HepG2 (cell line): Measurements from ENCODE around the gene NRL. TPM values are rescaled to one million over a fixed set of nuclear protein-coding genes. Genes with fewer than 3 reads are reported as not detected.
A peak's percentile ranks its signal among the peaks of the same experiment; 100 is the strongest.

Experiments used
- AGO1 ChIP-seq: fragments of 200-400 bp; formaldehyde crosslinking; IDR thresholded peaks from 2 replicates; pipeline ENCODE4 v1.6.1; 2017; ENCODE audit warnings: mild to moderate bottlenecking, low read depth, low read length, moderate library complexity; ENCODE audit not compliant: poor library complexity, severe bottlenecking
- ATF5 ChIP-seq: sonication (generic); formaldehyde crosslinking; IDR thresholded peaks from 2 replicates; pipeline ENCODE4 v1.4.0; 2020; ENCODE audit warnings: mild to moderate bottlenecking, low read depth, missing genetic modification reagents
- DNMT3B ChIP-seq: conservative IDR thresholded peaks from 2 replicates; pipeline ENCODE4 v1.6.1; 2016; ENCODE audit warnings: missing biosample characterization, control low read depth
- ELF3 ChIP-seq: IDR thresholded peaks from 2 replicates; pipeline ENCODE4 v1.6.1; 2016; ENCODE audit warnings: missing genetic modification reagents, missing compliant biosample characterization
- HDAC1 ChIP-seq: sonication (generic); formaldehyde crosslinking; IDR thresholded peaks from 2 replicates; pipeline ENCODE4 v1.5.1; 2020; ENCODE audit warnings: mild to moderate bottlenecking, missing genetic modification reagents
- HNRNPK ChIP-seq: fragments of 200-400 bp; formaldehyde crosslinking; IDR thresholded peaks from 2 replicates; pipeline ENCODE4 v1.6.1; 2018; ENCODE audit warnings: low read length, low read depth, moderate library complexity, mild to moderate bottlenecking; ENCODE audit not compliant: poor library complexity, severe bottlenecking
- MATR3 ChIP-seq: sonication (generic); formaldehyde crosslinking; IDR thresholded peaks from 2 replicates; pipeline ENCODE4 v1.4.0; 2020; ENCODE audit warnings: missing genetic modification reagents
- MYNN ChIP-seq: sonication (generic); formaldehyde crosslinking; IDR thresholded peaks from 2 replicates; pipeline ENCODE4 v1.4.0; 2020; ENCODE audit warnings: mild to moderate bottlenecking, low read depth, missing genetic modification reagents
- NFYB ChIP-seq: sonication (generic); formaldehyde crosslinking; IDR thresholded peaks from 2 replicates; pipeline ENCODE4 v1.4.0; 2020; ENCODE audit warnings: missing genetic modification reagents
- PAWR ChIP-seq: sonication (generic); formaldehyde crosslinking; IDR thresholded peaks from 2 replicates; pipeline ENCODE4 v1.4.0; 2020; ENCODE audit warnings: missing genetic modification reagents, mild to moderate bottlenecking, borderline replicate concordance
- RAD21 ChIP-seq: fragments of 450-650 bp; formaldehyde crosslinking; IDR thresholded peaks from 2 replicates; pipeline ENCODE4 v1.5.0; 2020; ENCODE audit warnings: mild to moderate bottlenecking
- RFXANK ChIP-seq: IDR thresholded peaks from 2 replicates; pipeline ENCODE4 v1.6.1; 2016
- SPEN ChIP-seq: sonication (generic); formaldehyde crosslinking; IDR thresholded peaks from 2 replicates; pipeline ENCODE4 v1.5.1; 2020; ENCODE audit warnings: low read depth, mild to moderate bottlenecking, missing genetic modification reagents
- SSRP1 ChIP-seq: IDR thresholded peaks from 2 replicates; pipeline ENCODE4 v1.6.1; 2016; ENCODE audit warnings: control low read depth
- TBX2 ChIP-seq: sonication (generic); formaldehyde crosslinking; IDR thresholded peaks from 2 replicates; pipeline ENCODE4 v1.5.0; 2020; ENCODE audit warnings: missing genetic modification reagents, mild to moderate bottlenecking, borderline replicate concordance
- ZBTB20 ChIP-seq: sonication (generic); formaldehyde crosslinking; IDR thresholded peaks from 2 replicates; pipeline ENCODE4 v1.8.1; 2023; ENCODE audit warnings: missing genetic modification reagents, low read depth, mild to moderate bottlenecking, borderline replicate concordance
- ZBTB4 ChIP-seq: sonication (generic); formaldehyde crosslinking; IDR thresholded peaks from 2 replicates; pipeline ENCODE4 v1.4.0; 2020; ENCODE audit warnings: missing genetic modification reagents, mild to moderate bottlenecking, borderline replicate concordance
- ZNF784 ChIP-seq: sonication (generic); formaldehyde crosslinking; IDR thresholded peaks from 2 replicates; pipeline ENCODE4 v1.5.1; 2020; ENCODE audit warnings: missing genetic modification reagents, mild to moderate bottlenecking, borderline replicate concordance
- ZNF790 ChIP-seq: sonication (generic); formaldehyde crosslinking; IDR thresholded peaks from 2 replicates; pipeline ENCODE4 v1.8.0; 2022; ENCODE audit warnings: missing genetic modification reagents, mild to moderate bottlenecking, borderline replicate concordance
- polyA plus RNA-seq, 8 experiments: library from polyadenylated mRNA; depleted of rRNA in 3 of 8; stranded (reverse) in 7 of 8; unstranded in 1 of 8; fragments of >200 nt; fragmentation: Illumina TruSeq in 4 of 8; extraction: Trizol in 4 of 8; gene quantifications; 2 replicates each; pipeline versions ENCODE4 v1.2.1 to v1.2.3, GENCODE V29; 2011 to 2016; ENCODE audit warnings: low read depth in 4 of 8, missing spikeins in 1 of 8, mixed read lengths in 1 of 8; ENCODE audit not compliant: insufficient read depth in 1 of 8
- total RNA-seq, 5 experiments: library from RNA; depleted of rRNA; stranded (reverse); fragments of >200 nt; fragmentation: Illumina TruSeq; extraction: Trizol; gene quantifications; 2 replicates each; pipeline ENCODE4 v1.2.3, GENCODE V29; 2016; ENCODE audit warnings: low read depth in 1 of 5
- TF ChIP-seq, protein P1 (sequence below): sonication (generic); formaldehyde crosslinking; IDR thresholded peaks from 2 replicates; pipeline ENCODE4 v1.8.0; 2022; ENCODE audit warnings: low read depth, missing genetic modification reagents

NRL gene
- total and polyA plus RNA-seq, 2 of the 13 experiments (the other 11 are each of a cell fraction or from before 2014, with no cell fraction given) = 2.5 to 4.7 TPM

- TF ChIP-seq ZBTB4 = peak; percentile 82
- peak; percentile 54; the same call in 1 of the 2 replicates for TF ChIP-seq ELF3 (CRISPR knock-in tag)
- TF ChIP-seq PAWR (CRISPR knock-in tag) = no peak
- TF ChIP-seq SSRP1 = peak; percentile 65; the same call in 1 of the 2 replicates
- no peak for TF ChIP-seq HNRNPK
- peak; percentile 49 for TF ChIP-seq SPEN (CRISPR knock-in tag)
- peak; percentile 33; the same call in 1 of the 2 replicates for TF ChIP-seq ZNF784 (CRISPR knock-in tag)
- no peak; the same call in none of the 2 replicates for TF ChIP-seq HDAC1 (CRISPR knock-in tag)
- peak; percentile 59; the same call in 1 of the 2 replicates for TF ChIP-seq MATR3 (CRISPR knock-in tag)
- TF ChIP-seq ZBTB20 = peak; percentile 84; the same call in 1 of the 2 replicates
- TF ChIP-seq DNMT3B (CRISPR knock-in tag) = peak; percentile 88; the same call in 1 of the 2 replicates
- peak; percentile 99 for TF ChIP-seq ZNF790 (CRISPR knock-in tag)
- peak; percentile 86 for TF ChIP-seq TBX2 (CRISPR knock-in tag)
- peak; percentile 36; the same call in 1 of the 2 replicates for TF ChIP-seq NFYB
- no peak for TF ChIP-seq RFXANK (CRISPR knock-in tag)
- TF ChIP-seq, protein P1, sequence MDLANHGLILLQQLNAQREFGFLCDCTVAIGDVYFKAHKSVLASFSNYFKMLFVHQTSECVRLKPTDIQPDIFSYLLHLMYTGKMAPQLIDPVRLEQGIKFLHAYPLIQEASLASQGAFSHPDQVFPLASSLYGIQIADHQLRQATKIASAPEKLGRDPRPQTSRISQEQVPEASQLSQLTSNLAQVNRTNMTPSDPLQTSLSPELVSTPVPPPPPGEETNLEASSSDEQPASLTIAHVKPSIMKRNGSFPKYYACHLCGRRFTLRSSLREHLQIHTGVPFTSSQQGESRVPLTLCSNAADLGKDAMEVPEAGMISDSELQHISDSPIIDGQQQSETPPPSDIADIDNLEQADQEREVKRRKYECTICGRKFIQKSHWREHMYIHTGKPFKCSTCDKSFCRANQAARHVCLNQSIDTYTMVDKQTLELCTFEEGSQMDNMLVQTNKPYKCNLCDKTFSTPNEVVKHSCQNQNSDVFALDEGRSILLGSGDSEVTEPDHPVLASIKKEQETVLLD (CRISPR knock-in tag) = peak; percentile 19; the same call in 1 of the 2 replicates
- TF ChIP-seq ATF5 (CRISPR knock-in tag) = peak; percentile 67; the same call in 1 of the 2 replicates
- no peak for TF ChIP-seq AGO1
- peak; percentile 92; the same call in 1 of the 2 replicates for TF ChIP-seq MYNN
- TF ChIP-seq RAD21 = peak; percentile 35; the same call in 1 of the 2 replicates
Observed at GRCh38 chr14:24051789-24052655, 62.7 kb downstream of the NRL start, which contains the start of gene CARMIL3 (continued).
